SU-DHL-6 (cell line): ENCODE data around the gene SDCCAG8.

Experiments used
- H2AFZ ChIP-seq: fragments of 200-600 bp; sonication (generic); 2 replicates; pipeline ENCODE4 v1.6.1; 2014; ENCODE audit warnings: low read depth, mild to moderate bottlenecking, moderate library complexity, mixed read lengths, antibody characterized with exemption, low read length; ENCODE audit not compliant: severe bottlenecking
- H3F3A ChIP-seq: fragments of 200-600 bp; shearing (Covaris generic); 2 replicates; pipeline ENCODE4 v1.6.0; 2016; ENCODE audit warnings: antibody characterized with exemption, mild to moderate bottlenecking; ENCODE audit not compliant: insufficient read depth
- H3K27ac ChIP-seq: fragments of 200-600 bp; sonication (generic); 2 replicates; pipeline ENCODE4 v1.5.1; 2016; ENCODE audit warnings: low read depth, mild to moderate bottlenecking, low read length, moderate library complexity, mixed read lengths
- H3K27me3 ChIP-seq: fragments of 200-600 bp; sonication (generic), shearing (Covaris generic); 2 replicates; pipeline ENCODE4 v1.6.0; 2014; ENCODE audit warnings: mild to moderate bottlenecking, low read length
- H3K36me3 ChIP-seq: fragments of 200-600 bp; sonication (generic); 2 replicates; pipeline ENCODE4 v1.6.1; 2014; ENCODE audit warnings: mild to moderate bottlenecking, low read length, mixed read lengths
- H3K4me2 ChIP-seq: fragments of 300-600, 200-600 bp; shearing (Covaris generic), sonication (generic); 2 replicates; pipeline ENCODE4 v1.6.0; 2014; ENCODE audit warnings: low read length, low read depth, mild to moderate bottlenecking; ENCODE audit not compliant: poor library complexity, severe bottlenecking
- H3K4me3 ChIP-seq: fragments of 200-600 bp; sonication (generic); 2 replicates; pipeline ENCODE4 v1.5.1; 2014; ENCODE audit warnings: antibody characterized with exemption, low read length, mild to moderate bottlenecking, mixed read lengths; ENCODE audit not compliant: insufficient read depth, poor library complexity, severe bottlenecking
- H3K79me2 ChIP-seq: fragments of 200-600 bp; sonication (generic); 2 replicates; pipeline ENCODE4 v1.6.1; 2014; ENCODE audit warnings: mild to moderate bottlenecking, low read length, moderate library complexity; ENCODE audit not compliant: insufficient read depth
- H3K9ac ChIP-seq: fragments of 200-600 bp; sonication (generic); 2 replicates; pipeline ENCODE4 v1.7.0; 2014; ENCODE audit warnings: mild to moderate bottlenecking, low read length
- H3K9me2 ChIP-seq: fragments of 200-600 bp; sonication (generic); replicated peaks from 2 replicates; pipeline ENCODE4 v1.6.1; 2014; ENCODE audit warnings: low read length; ENCODE audit not compliant: insufficient read depth
- H3K9me3 ChIP-seq: fragments of 200-600 bp; sonication (generic); 2 replicates; pipeline ENCODE4 v1.6.1; 2014; ENCODE audit warnings: low read length, mixed read lengths; ENCODE audit not compliant: insufficient read depth
- H4K20me1 ChIP-seq: fragments of 200-600 bp; sonication (generic); 2 replicates; pipeline ENCODE4 v1.6.1; 2014; ENCODE audit warnings: low read depth, mild to moderate bottlenecking, antibody characterized with exemption, low read length, moderate library complexity, mixed read lengths
- CTCF ChIP-seq: fragments of 200-600 bp; sonication (generic); IDR thresholded peaks from one replicate; pipeline ENCODE4 v1.5.1; 2017; ENCODE audit warnings: antibody characterized with exemption, mild to moderate bottlenecking, low read length, moderate library complexity; ENCODE audit not compliant: insufficient read depth, poor library complexity, severe bottlenecking
- EZH2phosphoT487 ChIP-seq: fragments of 200-600 bp; sonication (generic), shearing (Covaris generic); conservative IDR thresholded peaks from 2 replicates; pipeline ENCODE4 v1.6.1; 2018; ENCODE audit warnings: mild to moderate bottlenecking, antibody characterized with exemption, low read length, moderate library complexity, mixed read lengths

The SDCCAG8 gene

GRCh38 chr1:243393096-243393495 is 137.3 kb downstream of the SDCCAG8 start:
- no peak overlapping the region for H3K4me3 ChIP-seq
- H3F3A ChIP-seq, result no peaks in the 10 kb centered on the region
- H3K9me3 ChIP-seq, result no peaks in the 10 kb centered on the region
- TF ChIP-seq CTCF (no peak), EZH2phosphoT487 (no peak)
- H3K9me2 ChIP-seq, result no peaks in the 10 kb centered on the region
- no peak overlapping the region for H3K27ac ChIP-seq
- no peak overlapping the region for H3K9ac ChIP-seq
- H3K4me2 ChIP-seq, result no peak overlapping the region
- H3K27me3 ChIP-seq, result no peaks in the 10 kb centered on the region
- no peaks in the 10 kb centered on the region for H4K20me1 ChIP-seq
- H3K79me2 ChIP-seq, result no peaks in the 10 kb centered on the region
- no peak overlapping the region for H2AFZ ChIP-seq
- H3K36me3 ChIP-seq, result no peaks in the 10 kb centered on the region

- H4K20me1 ChIP-seq, result no peaks in the 10 kb centered on the region
- no peak for TF ChIP-seq EZH2phosphoT487
- no peak for TF ChIP-seq CTCF
- H3K27ac ChIP-seq, result no peak overlapping the region
- H3K4me3 ChIP-seq, result no peak overlapping the region
- no peaks in the 10 kb centered on the region for H3K27me3 ChIP-seq
- no peaks in the 10 kb centered on the region for H3K9me3 ChIP-seq
- H3K9me2 ChIP-seq, result no peaks in the 10 kb centered on the region
- H3K79me2 ChIP-seq, result no peaks in the 10 kb centered on the region
- no peak overlapping the region for H3K4me2 ChIP-seq
- H3K9ac ChIP-seq, result no peak overlapping the region
- H3K36me3 ChIP-seq, result no peaks in the 10 kb centered on the region
- no peaks in the 10 kb centered on the region for H3F3A ChIP-seq
- H2AFZ ChIP-seq, result no peak overlapping the region
These were observed 138.2 kb downstream of the SDCCAG8 start for GRCh38 chr1:243394066-243394465.

GRCh38 chr1:243394601-243395464 is 139.0 kb downstream of the SDCCAG8 start:
- Histone ChIP-seq H3K4me2 (no peak overlapping the region), H3K36me3 (no peaks in the 10 kb centered on the region), H4K20me1 (no peaks in the 10 kb centered on the region), H3F3A (no peaks in the 10 kb centered on the region), H2AFZ (no peak overlapping the region), H3K9me3 (no peaks in the 10 kb centered on the region), H3K9ac (no peak overlapping the region), H3K9me2 (no peaks in the 10 kb centered on the region), H3K79me2 (no peaks in the 10 kb centered on the region), H3K27me3 (no peaks in the 10 kb centered on the region), H3K4me3 (no peak overlapping the region), H3K27ac (no peak overlapping the region)
- TF ChIP-seq EZH2phosphoT487 (no peak), CTCF (no peak)
